GM21717 (cell line): Measurements from ENCODE around the gene GDPD2.
"Not testable (repeated sequence)": the region's sequence is repeated elsewhere in the genome, so short reads cannot be mapped to it uniquely, and the experiment has no call there.

Experiments
- ATAC-seq: cut with Tn5 transposase; IDR thresholded peaks from one replicate; pipeline ENCODE4 v1.9.1; 2021; ENCODE audit warnings: mild to moderate bottlenecking, moderate library complexity; ENCODE audit not compliant: unreplicated experiment

The GDPD2 gene, protein sequence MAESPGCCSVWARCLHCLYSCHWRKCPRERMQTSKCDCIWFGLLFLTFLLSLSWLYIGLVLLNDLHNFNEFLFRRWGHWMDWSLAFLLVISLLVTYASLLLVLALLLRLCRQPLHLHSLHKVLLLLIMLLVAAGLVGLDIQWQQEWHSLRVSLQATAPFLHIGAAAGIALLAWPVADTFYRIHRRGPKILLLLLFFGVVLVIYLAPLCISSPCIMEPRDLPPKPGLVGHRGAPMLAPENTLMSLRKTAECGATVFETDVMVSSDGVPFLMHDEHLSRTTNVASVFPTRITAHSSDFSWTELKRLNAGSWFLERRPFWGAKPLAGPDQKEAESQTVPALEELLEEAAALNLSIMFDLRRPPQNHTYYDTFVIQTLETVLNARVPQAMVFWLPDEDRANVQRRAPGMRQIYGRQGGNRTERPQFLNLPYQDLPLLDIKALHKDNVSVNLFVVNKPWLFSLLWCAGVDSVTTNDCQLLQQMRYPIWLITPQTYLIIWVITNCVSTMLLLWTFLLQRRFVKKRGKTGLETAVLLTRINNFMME

DNA sequence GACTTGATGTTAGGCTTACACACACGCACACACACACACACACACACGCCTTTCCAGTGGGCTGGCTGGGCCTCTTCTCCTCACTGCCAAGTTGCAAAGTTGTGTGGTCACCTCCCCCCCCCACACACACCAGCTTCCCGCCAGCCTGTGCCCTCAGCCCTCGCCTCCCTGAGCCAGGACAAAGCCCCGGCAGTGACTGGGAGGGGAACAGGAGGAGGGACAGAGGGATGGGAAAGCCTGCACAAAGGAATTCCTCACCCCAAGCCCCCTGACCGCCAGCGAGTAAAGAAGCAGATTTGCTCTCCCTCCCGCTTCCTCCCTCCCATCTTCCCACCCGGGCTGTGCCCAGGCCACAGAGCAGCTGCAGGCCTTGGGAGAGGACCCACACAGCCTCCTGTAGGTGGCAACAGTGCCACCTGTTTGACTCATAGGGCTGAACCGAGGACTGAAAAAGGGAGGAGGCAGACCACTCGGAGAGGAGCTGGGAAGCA lies at the start of gene GDPD2:
Gene GDPD2 (plus strand): TSS at position 464 of the 491 bp plus-strand sequence. CDS start 1,671 bp downstream, outside the sequence.
- ATAC-seq: no peak

DNA sequence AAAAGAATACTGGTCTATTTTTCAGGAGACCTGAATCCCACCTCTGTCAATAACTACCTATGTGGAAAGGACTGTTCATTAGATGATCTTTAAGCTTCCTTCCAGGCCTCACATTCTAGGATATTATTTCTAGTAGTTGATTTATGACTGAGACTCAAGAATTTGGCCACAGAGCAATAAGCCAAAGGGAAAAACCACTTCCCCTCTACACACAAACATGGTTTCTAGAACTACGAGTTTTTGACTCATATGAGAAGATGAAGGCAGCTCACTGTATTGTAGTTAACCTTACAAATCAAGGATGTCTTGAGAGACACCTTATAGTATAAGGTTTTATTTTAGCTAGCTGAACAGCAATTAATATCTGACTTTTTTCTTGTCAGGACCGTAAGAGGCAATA lies 36.9 kb upstream of the GDPD2 start:
- ATAC-seq: no peak

DNA sequence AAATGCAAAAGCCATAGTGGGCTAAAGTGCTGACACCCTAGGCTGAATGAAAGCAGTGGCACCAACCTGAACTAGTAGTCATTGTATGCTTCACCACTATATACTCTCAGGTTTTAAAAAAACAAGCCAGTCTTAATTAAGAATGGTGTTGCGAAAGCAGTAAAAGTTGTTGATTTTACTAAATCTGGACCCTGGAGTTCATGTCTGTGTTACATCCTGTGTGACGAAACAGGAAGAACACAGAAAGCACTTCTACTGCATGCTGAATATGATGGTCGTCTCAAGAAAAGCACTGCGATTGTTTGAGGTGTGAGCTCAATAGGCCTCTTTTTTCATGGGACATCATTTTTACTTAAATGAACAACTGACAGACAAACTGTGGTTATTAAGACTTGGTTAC lies 24.2 kb upstream of the GDPD2 start:
- ATAC-seq: no peak

DNA sequence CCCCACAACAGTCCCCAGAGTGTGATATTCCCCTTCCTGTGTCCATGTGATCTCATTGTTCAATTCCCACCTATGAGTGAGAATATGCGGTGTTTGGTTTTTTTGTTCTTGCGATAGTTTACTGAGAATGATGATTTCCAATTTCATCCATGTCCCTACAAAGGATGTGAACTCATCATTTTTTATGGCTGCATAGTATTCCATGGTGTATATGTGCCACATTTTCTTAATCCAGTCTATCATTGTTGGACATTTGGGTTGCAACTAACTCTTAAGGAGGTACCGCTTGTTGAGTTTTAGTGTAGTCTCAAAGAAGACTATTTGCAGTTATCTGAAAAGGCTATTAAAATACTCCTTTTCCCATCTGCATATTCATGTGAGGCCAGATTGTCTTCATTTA lies 22.9 kb upstream of the GDPD2 start:
- not testable (repeated sequence) for ATAC-seq

DNA sequence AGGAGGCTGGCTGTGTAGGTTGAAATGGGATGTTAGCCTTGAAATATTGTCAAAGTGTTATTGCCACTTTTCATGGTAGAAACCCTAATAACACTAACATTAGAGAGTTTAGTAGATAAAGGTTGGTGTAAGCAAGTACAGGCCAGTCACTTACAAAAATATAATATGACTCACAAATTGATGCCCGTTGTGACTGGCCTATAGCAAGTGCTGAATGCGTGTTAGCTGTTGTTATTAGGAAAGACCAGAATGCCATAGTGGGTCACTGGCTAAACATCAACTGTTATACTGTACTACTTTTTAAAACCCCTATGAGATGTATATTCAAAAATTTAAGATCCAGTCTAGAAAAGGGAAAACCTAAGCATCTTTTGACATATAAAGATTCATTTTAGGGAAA lies 20.4 kb upstream of the GDPD2 start:
- no peak for ATAC-seq

DNA sequence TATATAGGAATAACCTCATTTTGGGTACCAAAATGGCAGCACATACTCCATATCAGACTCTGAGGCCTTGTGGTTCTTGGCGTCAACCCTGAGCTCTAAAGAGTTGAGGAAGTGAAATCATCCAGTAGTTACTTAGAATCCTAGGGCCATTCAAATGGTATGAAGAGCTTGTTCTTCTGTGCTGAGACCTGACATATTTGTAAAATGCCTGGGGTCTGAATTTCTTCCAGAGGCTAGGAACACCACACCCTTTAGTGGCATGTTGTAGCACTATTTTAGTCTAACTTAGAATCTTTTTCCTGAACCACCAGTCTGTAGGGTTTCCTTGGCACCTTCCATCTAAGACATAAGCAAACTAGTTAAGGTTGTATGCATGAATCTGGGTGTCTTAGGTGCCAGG lies 18.1 kb upstream of the GDPD2 start:
- no peak for ATAC-seq

DNA sequence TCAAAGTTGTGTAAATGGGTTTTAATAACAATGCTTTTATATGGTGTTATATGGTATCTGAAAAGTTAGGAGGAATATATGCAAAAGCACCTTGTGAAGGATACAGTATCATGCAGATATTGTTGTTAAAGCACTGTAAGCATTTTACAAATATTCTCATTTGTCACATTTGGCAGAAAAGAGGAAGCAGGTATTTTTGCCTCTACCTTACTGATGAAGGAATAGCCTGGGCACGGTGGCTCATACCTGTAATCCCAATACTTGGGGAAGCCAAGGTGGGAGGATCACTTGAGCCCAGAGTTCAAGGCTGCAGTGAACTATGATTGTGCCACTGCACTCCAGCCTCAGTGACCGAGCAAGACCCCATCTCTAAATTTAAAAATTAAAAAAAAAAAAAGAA lies 12.2 kb upstream of the GDPD2 start:
- no peak for ATAC-seq

DNA sequence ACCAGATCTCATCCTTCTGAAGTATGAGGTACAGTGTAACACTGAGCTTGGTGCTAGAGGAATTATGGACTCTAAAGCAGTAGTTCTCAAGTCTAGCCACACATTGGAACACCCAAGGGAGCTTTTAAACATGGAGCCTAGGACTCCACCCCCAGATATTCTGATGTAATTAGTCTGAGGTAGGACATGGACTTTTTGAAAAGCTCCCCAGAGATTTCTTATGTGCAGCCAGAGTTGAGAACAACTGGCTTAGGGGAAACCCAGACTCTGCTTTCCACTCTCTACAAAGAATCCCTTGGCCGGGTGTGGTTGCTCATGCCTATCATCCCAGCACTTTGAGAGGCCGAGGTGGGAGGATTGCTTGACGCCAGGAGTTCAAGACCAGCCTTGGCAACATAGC lies 11.6 kb upstream of the GDPD2 start:
- ATAC-seq: no peak

DNA sequence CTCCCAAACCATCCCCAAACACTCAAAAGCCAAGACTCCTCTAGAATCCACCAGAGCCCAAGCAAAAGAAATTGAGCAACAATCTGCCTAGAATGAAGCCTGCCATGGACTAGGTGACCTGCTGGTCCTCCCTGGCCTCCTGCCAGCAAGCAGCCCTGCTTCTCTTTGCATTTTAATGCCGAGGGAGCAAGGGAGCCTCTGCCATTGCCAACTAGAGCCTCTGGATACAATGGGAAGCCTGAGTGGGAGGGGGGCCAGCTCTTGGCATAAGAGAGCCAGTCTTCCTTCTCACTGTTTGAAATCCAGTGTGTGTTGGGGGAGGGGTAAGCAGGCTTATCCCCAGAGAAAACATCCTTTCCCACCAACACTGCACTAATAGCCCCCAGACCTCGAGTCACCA lies 1.5 kb upstream of the GDPD2 start:
- ATAC-seq: no peak

DNA sequence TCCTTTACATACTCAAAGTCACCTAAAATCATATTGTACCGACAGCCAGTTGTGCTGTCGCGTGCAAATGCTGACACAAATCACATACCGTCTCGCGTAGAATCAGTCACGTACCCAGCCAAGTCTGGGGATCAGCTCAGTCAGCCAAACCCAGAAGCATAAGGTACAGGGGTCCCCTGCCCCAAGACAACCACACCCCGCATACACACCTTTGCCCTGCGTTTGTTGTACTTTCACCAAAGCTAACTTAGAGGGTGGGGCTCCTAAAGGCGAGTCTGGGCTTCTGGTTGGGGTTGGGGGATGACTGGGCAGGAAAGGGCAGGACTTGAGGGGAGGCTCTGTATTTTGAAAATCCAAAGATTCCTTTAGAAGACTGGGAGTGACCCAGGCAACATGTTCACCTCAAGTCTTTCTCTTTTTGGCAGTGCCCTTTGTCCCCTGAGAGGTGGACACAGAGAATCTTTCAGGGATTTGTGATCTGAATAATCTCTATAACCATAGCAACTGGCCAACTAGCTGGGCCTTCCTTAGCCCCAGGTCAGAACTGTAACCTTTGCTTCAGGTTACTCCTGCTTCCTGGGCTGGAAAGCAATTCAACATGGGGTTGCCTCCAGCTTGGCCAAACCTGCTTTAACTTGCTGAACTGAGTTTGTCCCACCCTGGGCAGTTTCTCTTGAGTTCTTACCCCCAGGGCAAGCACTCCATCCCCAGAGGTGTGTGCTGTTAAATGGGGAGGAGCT lies 992 bp downstream of the GDPD2 start:
- no peak for ATAC-seq

DNA sequence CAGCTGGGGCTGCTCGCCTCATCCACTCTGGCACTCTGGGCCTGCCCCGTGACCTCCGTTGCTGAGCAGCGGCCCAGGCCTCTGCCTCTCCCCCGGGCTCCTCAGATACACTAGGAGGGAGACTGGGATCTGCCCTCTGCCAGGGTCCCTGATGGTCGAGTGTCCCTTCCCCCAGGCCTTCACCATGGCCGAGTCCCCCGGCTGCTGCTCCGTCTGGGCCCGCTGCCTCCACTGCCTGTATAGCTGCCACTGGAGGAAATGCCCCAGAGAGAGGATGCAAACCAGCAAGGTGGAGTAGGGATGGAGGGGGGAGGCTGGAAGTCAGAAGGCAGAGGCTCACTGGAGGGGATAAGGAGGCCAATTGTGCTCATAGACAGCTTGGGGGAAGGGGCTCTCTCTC lies 1.7 kb downstream of the GDPD2 start:
- ATAC-seq: no peak

DNA sequence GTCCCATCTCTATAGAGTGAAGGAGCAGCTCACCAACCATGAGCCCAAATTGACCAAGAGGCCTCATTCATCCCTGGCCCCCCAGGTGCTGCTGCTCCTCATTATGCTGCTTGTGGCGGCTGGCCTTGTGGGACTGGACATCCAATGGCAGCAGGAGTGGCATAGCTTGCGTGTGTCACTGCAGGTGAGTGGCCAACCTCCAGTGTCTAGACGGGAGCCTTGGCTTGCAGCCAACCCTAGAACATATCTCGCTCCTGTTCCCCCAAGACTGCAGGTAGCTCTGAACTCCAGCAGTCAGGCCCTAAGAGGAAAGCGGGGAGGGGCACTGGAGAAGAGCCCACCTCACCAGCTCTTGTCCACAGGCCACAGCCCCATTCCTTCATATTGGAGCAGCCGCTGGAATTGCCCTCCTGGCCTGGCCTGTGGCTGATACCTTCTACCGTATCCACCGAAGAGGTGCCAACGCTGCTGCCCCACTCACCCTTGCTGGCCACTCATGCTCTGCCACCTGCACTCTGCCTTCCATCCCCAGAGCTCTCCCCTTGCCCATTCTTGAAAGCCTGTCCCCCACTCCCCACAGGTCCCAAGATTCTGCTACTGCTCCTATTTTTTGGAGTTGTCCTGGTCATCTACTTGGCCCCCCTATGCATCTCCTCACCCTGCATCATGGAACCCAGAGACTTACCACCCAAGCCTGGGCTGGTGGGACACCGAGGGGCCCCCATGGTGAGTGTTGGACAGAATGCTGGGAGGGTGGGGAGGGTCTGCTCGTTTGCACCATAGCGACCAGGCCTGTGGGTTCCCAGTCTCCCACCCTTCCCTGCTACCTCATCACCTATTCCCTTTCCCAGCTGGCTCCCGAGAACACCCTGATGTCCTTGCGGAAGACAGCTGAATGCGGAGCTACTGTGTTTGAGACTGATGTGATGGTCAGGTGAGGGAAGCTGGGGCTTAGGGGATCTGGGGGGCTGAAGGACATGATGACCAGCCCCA lies 3.5 kb downstream of the GDPD2 start:
- ATAC-seq: no peak

DNA sequence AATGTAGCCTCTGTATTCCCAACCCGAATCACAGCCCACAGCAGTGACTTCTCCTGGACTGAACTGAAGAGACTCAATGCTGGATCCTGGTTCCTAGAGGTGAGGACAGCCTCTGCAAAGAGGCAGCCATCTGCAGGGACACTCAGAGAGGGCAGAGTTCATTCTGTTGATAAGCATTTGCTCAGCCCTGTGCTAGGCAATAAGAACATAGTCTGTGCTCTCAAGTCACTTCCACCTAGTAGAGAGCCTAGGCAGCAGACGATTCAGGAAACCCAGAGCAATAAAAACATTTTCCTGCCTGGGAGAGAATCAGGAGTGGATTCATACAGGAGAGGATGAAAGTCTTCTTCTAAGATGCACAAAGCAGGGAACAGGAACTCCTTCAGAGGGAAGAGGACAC lies 4.3 kb downstream of the GDPD2 start:
- ATAC-seq: no peak

DNA sequence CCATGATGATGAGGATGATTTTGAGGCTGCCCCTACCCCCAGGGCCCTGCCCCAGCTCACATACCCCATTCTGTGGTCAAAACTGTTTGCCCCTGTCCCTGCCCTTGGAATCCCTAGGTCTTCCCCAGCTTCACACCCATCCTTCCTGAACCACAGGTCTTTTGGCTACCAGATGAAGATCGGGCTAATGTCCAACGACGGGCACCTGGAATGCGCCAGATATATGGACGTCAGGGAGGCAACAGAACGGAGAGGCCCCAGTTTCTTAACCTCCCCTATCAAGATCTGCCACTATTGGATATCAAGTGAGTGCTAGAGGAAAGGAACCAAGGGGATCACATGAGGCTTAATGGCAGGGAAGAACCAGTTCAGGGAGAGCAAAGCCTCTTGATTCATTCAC lies 6.6 kb downstream of the GDPD2 start:
- ATAC-seq: no peak

DNA sequence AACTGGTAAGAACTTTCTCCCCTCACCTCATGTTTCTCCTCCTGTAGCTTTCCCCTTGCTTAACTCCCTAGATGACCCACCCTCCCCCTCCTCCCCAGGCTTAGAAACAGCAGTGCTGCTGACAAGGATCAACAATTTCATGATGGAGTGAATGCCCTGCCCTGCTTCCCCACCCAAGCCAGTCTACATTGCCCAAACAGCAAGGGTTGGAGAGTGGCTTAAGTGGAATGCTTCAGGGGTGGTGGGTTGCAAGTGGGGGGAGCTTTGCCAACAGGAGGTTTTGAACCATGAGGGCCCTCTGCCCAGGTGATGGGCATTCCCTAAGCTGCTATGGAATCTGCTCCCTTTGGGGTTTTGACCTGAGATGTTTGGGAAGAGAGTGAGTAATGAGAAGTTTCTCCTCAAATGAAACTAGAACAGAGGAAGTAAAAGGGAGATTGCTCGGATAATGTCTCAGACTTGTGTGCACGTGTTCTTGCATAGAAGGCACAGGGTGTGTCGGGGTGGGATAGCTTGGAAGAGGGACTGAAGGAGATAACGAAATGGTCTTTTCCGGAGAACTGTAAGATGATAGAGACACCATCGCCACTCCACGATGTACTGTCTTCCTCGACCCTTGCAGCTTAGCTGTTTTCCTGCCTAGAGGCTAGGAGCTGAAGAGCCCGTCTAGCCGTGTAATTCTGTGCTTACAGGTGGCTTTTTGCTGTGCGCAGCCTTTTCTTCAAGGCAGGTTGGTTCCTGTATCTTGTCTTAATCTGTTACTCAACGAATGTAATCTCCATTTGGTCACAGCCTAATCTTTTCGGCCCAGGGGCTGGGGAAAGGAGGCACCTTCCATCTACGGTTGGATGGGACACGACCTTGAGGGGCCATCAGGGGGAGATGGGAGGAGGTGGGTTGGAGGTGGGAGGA lies 10.1 kb downstream of the GDPD2 start:
- no peak for ATAC-seq

DNA sequence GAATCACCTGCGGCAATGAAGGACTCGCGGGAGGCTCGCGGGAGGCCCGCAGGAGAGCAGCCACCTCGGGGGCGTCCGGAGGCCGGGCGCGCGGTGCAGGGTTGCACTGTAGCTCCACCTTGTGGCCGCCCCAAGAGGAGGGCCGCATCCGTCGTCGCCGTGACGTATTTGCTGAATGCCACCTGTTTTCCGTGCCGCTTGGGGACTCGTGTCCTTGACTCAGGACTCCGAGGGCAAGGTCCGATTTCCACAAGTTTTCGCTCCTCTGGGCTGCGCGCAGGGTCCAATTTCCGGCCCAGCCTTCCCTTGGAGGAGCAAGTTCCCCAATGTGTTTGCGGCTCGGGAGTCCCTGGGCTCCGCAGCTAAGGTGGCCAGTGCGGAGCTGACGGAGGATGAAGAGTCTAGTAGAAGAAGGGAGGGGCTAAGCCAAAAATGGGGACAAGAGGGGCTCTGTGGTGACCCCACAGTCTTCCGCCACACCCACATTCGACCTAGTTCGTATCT lies 10.8 kb downstream of the GDPD2 start:
- peak; percentile 64 for ATAC-seq

DNA sequence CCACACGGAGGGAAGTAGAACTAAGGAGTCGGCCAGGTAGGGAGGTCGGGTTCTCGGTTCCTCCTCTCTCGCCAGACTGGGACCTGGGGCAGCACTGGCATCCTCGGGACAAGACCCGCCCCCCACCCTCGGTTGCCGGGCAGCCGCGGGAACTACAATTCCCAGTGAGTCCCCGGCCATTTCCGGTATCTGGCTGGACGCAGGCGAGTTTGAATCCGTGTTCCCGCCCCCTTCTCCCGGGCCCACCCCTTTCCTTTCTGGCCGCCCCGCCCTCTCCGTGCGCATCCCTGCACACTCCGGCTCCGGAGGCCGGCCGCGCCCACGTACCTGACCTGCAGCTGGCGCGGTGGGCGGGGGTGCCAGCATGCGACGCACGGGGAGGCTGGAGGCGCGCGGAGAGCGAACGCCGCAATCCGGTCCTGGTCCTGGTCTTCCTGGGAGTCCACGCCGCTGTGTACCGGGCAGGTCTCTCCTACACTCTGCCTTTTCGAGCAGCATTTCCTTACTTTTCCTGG lies 11.3 kb downstream of the GDPD2 start:
- peak; percentile 58 for ATAC-seq

DNA sequence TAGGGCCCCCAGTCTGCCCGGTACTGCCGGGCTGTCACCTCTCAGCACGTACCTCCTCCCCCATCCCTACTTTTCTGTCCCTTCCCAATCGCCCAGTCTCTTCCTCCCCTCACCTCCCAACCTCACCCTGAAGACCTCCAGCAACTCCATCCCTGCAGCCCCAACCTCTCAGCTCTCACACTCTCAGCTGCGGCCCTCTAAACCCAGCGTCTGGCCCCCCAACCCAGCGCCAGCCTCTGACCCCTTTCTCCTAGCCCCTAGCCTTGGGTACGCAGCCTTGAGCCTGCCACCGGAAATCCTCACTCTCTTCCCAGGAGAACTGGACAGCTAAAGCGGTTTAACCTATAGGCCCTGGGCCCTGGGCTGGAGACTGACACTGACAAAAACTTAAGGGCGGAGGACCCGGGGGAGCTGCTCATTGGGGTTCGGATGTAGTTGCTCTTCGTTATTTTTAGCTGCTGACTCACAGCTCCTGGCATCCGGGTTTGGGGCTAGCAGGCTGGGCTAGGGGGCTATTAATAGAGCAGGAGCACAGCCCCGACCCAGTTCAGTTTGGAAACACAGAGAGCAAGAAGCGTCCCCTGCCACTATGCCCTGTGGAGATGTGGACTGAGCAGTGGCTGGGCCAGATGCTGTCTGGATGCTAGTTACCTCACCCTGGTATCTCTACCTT lies 11.9 kb downstream of the GDPD2 start:
- ATAC-seq: no peak

DNA sequence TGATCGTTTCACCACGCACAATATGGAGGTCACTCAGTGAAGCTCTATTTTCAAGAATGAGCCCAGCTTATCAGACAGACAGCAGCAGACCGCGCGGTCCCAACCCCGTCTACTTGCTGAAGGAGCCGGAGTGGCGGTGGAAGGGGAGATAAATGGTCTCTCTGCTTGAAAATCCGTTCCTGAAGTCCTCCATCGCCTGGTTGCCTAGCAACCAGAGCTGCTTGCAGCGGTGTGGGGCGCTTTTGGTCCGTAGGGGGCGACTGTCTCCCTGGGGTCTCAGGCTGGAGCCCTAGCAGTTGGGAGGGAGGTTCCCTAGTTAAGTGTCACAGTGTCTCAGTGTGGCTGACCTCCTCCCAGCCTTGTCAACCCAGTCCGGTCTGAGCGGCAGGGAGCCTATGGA lies 13.2 kb downstream of the GDPD2 start:
- ATAC-seq: no peak
